ENCODE data around the gene BAZ2B.

DNA sequence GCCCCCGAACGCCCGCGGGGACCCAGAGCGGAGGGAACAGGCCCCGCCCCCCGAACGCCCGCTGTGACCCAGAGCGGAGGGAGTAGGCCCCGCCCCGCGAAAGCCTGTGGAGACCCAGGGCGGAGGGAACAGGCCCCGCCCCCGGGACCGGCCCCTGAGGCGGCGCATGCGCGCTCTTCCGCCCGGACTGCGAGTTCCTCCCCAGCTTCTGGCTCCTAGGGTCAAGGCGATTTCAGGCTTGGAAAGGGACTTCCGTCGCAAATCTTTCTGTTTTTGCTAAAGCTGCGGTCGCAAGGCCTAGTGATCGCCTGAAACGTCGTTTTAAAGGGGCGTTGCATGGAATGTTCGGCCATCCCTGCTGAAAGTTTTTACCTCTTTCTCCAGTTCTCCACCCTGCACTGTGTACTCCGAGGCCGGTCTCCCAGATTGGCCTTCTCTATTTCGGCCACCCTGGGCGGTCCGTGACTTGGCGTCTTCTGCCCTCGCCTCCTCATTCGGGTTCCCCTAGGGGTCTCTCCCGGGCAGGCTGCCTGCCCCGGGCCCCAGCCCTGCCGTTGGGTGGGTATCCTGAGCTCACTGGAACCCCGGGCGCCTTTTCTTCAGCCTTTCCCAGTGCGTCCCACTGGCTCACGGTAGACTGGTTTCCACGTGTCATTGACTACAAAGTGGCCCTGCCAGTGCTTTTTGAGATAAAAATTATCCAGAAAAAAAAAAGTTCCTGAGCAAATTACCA, 329.5 kb downstream of the BAZ2B start:
- TF ChIP-seq CBX1 (IDR thresholded peaks at IDR 0.05; ENCODE audit: low read depth) (no peak; the same call in 1 of the 2 replicates), FOXP1 (CRISPR knock-in tag; IDR thresholded peaks at IDR 0.05) (no peak), RFX1 (IDR thresholded peaks at IDR 0.05) (no peak), IRF9 (tag; IDR thresholded peaks at IDR 0.05) (0 out of 2 replicates have a peak, but pooled peaks have one; percentile 8), PHF8 (IDR thresholded peaks at IDR 0.05; ENCODE audit: borderline replicate concordance, low read length) (peak; percentile 80; the same call in 1 of the 2 replicates), EHMT2 (IDR thresholded peaks at IDR 0.05) (no peak), ESRRA (IDR thresholded peaks at IDR 0.05; ENCODE audit: borderline replicate concordance, low read depth) (no peak), HCFC1 (IDR thresholded peaks at IDR 0.05; ENCODE audit: low read depth, low read length) (peak; percentile 38; the same call in 1 of the 2 replicates), ZNF124 (CRISPR knock-in tag; IDR thresholded peaks at IDR 0.05) (no peak), SP2 (IDR thresholded peaks at IDR 0.05; ENCODE audit: extremely low read depth, low read depth, low read length, poor library complexity, severe bottlenecking) (no peak), SMC3 (conservative IDR thresholded peaks at IDR 0.05; ENCODE audit: insufficient read depth, low read depth, low read length) (no peak)
- TF ChIP-seq, protein P1, sequence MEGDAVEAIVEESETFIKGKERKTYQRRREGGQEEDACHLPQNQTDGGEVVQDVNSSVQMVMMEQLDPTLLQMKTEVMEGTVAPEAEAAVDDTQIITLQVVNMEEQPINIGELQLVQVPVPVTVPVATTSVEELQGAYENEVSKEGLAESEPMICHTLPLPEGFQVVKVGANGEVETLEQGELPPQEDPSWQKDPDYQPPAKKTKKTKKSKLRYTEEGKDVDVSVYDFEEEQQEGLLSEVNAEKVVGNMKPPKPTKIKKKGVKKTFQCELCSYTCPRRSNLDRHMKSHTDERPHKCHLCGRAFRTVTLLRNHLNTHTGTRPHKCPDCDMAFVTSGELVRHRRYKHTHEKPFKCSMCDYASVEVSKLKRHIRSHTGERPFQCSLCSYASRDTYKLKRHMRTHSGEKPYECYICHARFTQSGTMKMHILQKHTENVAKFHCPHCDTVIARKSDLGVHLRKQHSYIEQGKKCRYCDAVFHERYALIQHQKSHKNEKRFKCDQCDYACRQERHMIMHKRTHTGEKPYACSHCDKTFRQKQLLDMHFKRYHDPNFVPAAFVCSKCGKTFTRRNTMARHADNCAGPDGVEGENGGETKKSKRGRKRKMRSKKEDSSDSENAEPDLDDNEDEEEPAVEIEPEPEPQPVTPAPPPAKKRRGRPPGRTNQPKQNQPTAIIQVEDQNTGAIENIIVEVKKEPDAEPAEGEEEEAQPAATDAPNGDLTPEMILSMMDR (IDR thresholded peaks at IDR 0.05 in 2 of 3, conservative IDR thresholded peaks at IDR 0.05 in 1 of 3; ENCODE audit: insufficient read depth in 2 of 3, low read depth in 1 of 3, low read length in 3 of 3), result no peak

Data from K562 (cell line).